Upper lobe of left lung (tissue), 6 donors: Measurements from ENCODE around the gene ATG2B. TPM values are rescaled to one million over a fixed set of nuclear protein-coding genes. Genes with fewer than 3 reads are reported as not detected.

Experiments used
- ATAC-seq, 2 donors: fragments of 200-7000 bp; cut with Tn5 transposase; one replicate each; pipeline ENCODE4 v1.9.1; 2022; ENCODE audit warnings: mild to moderate bottlenecking in 2 of 2, moderate library complexity in 2 of 2; ENCODE audit not compliant: low FRiP score in 2 of 2
- DNase-seq, 2 donors: peaks; one replicate each; pipeline ENCODE4 v3.0.0-alpha.2; 2019 to 2020
- H3K27ac ChIP-seq, 4 donors: fragments of 200-600 bp; sonication (generic); one replicate each; pipeline ENCODE4 v1.5.1; 2016 to 2019
- H3K27me3 ChIP-seq, 4 donors: fragments of 200-600 bp; sonication (generic); one replicate each; pipeline ENCODE4 v1.5.1; 2017 to 2019
- H3K36me3 ChIP-seq, 4 donors: fragments of 200-600 bp; sonication (generic); one replicate each; pipeline ENCODE4 v1.5.1; 2016 to 2019
- H3K4me1 ChIP-seq, 4 donors: fragments of 200-600 bp; sonication (generic); one replicate each; pipeline ENCODE4 v1.5.1; 2018 to 2019
- H3K4me3 ChIP-seq, 4 donors: fragments of 200-600 bp; sonication (generic); one replicate each; pipeline ENCODE4 v1.5.1; 2017 to 2019; ENCODE audit warnings: mild to moderate bottlenecking in 2 of 4, moderate library complexity in 1 of 4
- H3K9me3 ChIP-seq, 4 donors: fragments of 200-600 bp; sonication (generic); one replicate each; pipeline ENCODE4 v1.5.1; 2018 to 2019
- EP300 ChIP-seq, 4 donors: sonication (generic); formaldehyde crosslinking; IDR thresholded peaks; one replicate each; pipeline ENCODE4 v1.5.1; 2017; ENCODE audit warnings: antibody characterized with exemption in 4 of 4, control low read depth in 2 of 4
- POLR2A ChIP-seq, 4 donors: fragments of 450-650 bp; IDR thresholded peaks; one replicate each; pipeline ENCODE4 v1.5.1; 2016 to 2017; ENCODE audit warnings: antibody characterized with exemption in 4 of 4, mild to moderate bottlenecking in 2 of 4
- POLR2AphosphoS5 ChIP-seq, 2 donors: sonication (generic); formaldehyde crosslinking; IDR thresholded peaks; one replicate each; pipeline ENCODE4 v1.5.1; 2017; ENCODE audit warnings: antibody characterized with exemption in 2 of 2
- WGBS, 2 donors: methylation state at CpG; one replicate each; pipeline ENCODE4 v1.1.5; 2017 to 2018; 5-methylcytosine and 5-hydroxymethylcytosine counted together
- total RNA-seq, 6 donors: library from RNA; depleted of rRNA in 4 of 6; stranded (reverse); fragments of >200 nt in 4 of 6; gene quantifications; one replicate each; pipeline versions ENCODE4 v1.1.0 to v1.2.1, GENCODE V29; 2016 to 2021
- TF ChIP-seq, protein P1 (sequence below), 6 experiments: fragments of 450-650 bp in 4 of 6; fragments of 200-600 bp in 2 of 6; sonication (generic) in 2 of 6; IDR thresholded peaks; one replicate each; pipeline ENCODE4 v1.5.1; 2016 to 2019; ENCODE audit warnings: antibody characterized with exemption in 6 of 6
- donor health status: DM: no; HTN: no; CAD: no; lungs with moderate emphysema.
- donor health status: DM: no; HTN: yes; CAD: no; lungs with severe emphysema.

ATG2B gene
- total RNA-seq, 6 donors from 2014 or later: 18.1 to 79.6 (median 20.0) TPM

DNA sequence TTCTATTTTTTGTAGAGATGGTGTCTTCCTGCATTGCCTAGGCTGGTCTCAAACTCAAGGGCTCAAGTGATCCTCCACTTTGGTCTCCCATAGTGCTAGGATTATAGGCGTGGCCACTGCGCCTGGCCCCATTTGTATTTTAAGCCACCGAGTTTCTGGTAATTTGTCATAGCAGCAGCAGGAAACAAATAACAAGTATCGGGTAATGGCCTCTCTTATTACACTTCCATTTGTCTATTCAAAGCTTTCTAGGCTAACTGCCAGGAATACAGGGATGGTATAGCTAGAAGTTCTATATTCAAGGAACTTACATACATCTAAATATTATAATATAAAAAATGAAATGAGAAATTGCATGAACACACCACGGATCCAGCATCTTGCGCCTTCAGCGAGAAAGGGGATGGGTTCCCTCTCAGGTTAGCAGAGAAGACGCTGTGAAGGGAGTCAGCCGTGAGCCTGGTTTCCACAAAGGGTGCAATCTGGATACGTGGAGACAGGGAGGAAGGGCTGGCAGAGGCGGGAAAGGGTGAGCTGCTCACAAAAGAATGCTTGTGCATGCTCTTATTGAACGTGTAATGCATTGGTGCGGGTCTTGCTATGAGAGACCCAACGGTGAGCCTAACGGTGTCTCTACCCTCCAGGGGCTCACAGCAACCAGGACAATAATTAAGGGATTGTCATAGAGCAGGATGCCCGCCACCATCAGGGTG is 97.6 kb downstream of the ATG2B start:
- Histone ChIP-seq H3K36me3 (no peaks in the 10 kb centered on the region), H3K27ac (no peak overlapping the region), H3K9me3 (no peaks in the 10 kb centered on the region), H3K27me3 (no peaks in the 10 kb centered on the region), H3K4me3 (no peak overlapping the region), H3K4me1 (peaks cover 0 to 18% (median 3%) of the 10 kb centered on the region in 4 donors)
- ATAC-seq: no peak
- WGBS, 2 donors: 65 to 73% methylated on average over 15 to 16 of the region's 16 CpGs
- no peak for DNase-seq
- TF ChIP-seq POLR2AphosphoS5 (IDR thresholded peaks at IDR 0.05): no peak
- TF ChIP-seq, protein P1, sequence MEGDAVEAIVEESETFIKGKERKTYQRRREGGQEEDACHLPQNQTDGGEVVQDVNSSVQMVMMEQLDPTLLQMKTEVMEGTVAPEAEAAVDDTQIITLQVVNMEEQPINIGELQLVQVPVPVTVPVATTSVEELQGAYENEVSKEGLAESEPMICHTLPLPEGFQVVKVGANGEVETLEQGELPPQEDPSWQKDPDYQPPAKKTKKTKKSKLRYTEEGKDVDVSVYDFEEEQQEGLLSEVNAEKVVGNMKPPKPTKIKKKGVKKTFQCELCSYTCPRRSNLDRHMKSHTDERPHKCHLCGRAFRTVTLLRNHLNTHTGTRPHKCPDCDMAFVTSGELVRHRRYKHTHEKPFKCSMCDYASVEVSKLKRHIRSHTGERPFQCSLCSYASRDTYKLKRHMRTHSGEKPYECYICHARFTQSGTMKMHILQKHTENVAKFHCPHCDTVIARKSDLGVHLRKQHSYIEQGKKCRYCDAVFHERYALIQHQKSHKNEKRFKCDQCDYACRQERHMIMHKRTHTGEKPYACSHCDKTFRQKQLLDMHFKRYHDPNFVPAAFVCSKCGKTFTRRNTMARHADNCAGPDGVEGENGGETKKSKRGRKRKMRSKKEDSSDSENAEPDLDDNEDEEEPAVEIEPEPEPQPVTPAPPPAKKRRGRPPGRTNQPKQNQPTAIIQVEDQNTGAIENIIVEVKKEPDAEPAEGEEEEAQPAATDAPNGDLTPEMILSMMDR (IDR thresholded peaks at IDR 0.05): no peak
- TF ChIP-seq EP300 (IDR thresholded peaks at IDR 0.05): no peak
- TF ChIP-seq POLR2A (IDR thresholded peaks at IDR 0.05): no peak

DNA sequence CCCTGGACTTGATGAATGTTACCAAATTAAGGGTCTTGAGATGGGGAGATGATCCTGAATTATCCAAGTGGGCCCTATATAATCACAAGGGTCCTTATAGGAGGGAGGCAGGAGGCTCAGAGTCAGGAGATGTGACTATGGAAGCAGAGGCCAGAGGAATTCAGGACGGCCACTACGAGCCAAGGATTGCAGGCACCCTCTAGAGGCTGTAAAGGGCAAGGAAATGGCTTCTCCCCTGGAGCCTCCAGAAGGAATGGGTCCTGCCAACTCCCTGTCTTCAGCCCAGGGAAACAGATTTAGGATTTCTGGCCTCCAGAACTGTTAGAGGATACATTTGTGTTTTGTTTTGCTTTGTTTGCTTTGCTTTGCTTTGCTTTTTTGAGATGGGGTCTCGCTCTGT is 98.3 kb downstream of the ATG2B start:
- ATAC-seq (no peak), DNase-seq (no peak)
- Histone ChIP-seq H3K4me3 (no peak overlapping the region), H3K27me3 (no peaks in the 10 kb centered on the region), H3K9me3 (no peaks in the 10 kb centered on the region), H3K36me3 (no peaks in the 10 kb centered on the region), H3K4me1 (peaks cover 0 to 18% (median 3%) of the 10 kb centered on the region in 4 donors), H3K27ac (no peak overlapping the region)
- 72 to 78% methylated on average over 3 of the region's 3 CpGs for WGBS, 2 donors
- TF ChIP-seq, protein P1 (IDR thresholded peaks at IDR 0.05): peak in 2 of 6 experiments; percentile 19 to 21
- TF ChIP-seq EP300 (IDR thresholded peaks at IDR 0.05): no peak
- TF ChIP-seq POLR2A (IDR thresholded peaks at IDR 0.05): no peak
- TF ChIP-seq POLR2AphosphoS5 (IDR thresholded peaks at IDR 0.05): no peak

DNA sequence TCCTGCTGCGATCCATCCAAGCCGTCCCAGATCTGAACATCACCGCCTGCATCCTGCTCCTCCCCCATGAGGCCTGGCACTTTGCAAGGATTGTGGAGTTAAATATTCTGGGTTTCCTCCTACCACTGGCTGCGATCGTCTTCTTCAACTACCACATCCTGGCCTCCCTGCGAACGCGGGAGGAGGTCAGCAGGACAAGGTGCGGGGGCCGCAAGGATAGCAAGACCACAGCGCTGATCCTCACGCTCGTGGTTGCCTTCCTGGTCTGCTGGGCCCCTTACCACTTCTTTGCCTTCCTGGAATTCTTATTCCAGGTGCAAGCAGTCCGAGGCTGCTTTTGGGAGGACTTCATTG is 99.0 kb downstream of the ATG2B start:
- no peak for ATAC-seq
- Histone ChIP-seq H3K4me3 (no peak overlapping the region), H3K4me1 (peaks cover 0 to 16% (median 3%) of the 10 kb centered on the region in 4 donors), H3K27me3 (no peaks in the 10 kb centered on the region), H3K9me3 (no peaks in the 10 kb centered on the region), H3K36me3 (no peaks in the 10 kb centered on the region), H3K27ac (no peak overlapping the region)
- TF ChIP-seq, protein P1 (IDR thresholded peaks at IDR 0.05): no peak
- 93 to 95% methylated on average over 11 to 14 of the region's 14 CpGs for WGBS, 2 donors
- DNase-seq: no peak

DNA sequence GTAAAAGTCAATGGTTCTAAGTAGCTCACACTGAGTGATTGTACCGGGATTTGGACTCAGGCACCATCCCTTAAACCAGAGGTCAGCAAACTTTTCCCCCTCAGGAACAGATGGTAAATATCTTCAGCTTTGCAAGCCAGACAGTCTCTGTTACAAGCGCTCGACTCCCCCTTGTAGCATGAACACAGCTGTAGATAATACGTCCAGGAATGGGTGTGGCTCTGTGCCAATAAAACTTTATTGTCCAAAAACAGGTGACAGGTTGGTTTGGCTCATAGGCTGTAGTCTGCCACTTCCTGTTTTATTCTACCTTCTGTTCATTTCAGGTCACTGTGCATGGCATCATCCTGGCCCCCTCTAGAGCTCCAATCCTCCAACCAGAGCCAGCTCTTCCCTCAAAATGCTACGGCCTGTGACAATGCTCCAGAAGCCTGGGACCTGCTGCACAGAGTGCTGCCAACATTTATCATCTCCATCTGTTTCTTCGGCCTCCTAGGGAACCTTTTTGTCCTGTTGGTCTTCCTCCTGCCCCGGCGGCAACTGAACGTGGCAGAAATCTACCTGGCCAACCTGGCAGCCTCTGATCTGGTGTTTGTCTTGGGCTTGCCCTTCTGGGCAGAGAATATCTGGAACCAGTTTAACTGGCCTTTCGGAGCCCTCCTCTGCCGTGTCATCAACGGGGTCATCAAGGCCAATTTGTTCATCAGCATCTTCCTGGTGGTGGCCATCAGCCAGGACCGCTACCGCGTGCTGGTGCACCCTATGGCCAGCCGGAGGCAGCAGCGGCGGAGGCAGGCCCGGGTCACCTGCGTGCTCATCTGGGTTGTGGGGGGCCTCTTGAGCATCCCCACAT is 99.6 kb downstream of the ATG2B start:
- TF ChIP-seq POLR2AphosphoS5 (IDR thresholded peaks at IDR 0.05) (no peak), POLR2A (IDR thresholded peaks at IDR 0.05) (no peak), EP300 (IDR thresholded peaks at IDR 0.05) (no peak)
- TF ChIP-seq, protein P1 (IDR thresholded peaks at IDR 0.05): no peak
- WGBS, 2 donors: 84 to 89% methylated on average over 10 to 20 of the region's 20 CpGs
- Histone ChIP-seq H3K9me3 (no peaks in the 10 kb centered on the region), H3K36me3 (no peaks in the 10 kb centered on the region), H3K27me3 (no peaks in the 10 kb centered on the region), H3K4me1 (peaks cover 0 to 12% (median 3%) of the 10 kb centered on the region in 4 donors), H3K4me3 (no peak overlapping the region), H3K27ac (no peak overlapping the region)
- DNase-seq: peak in 1 of 2 donors; percentile 65
- no peak for ATAC-seq
